ENCODE results near the gene BMPR1A. TPM values are rescaled to one million over a fixed set of nuclear protein-coding genes. Genes with fewer than 3 reads are reported as not detected.

The BMPR1A gene
- total RNA-seq, 2 donors from 2014 or later, result 37.4 to 50.9 TPM

GRCh38 chr10:86725980-86726676 lies 30.3 kb upstream of the BMPR1A start:
- Histone ChIP-seq H3K36me3 (no peaks in the 10 kb centered on the region), H3K9me3 (no peaks in the 10 kb centered on the region), H3K4me3 (no peak overlapping the region), H3K27ac (no peak overlapping the region), H3K9ac (ENCODE audit: low read depth in 2 of 2, low read length in 2 of 2) (no peak overlapping the region), H3K4me1 (no peaks in the 10 kb centered on the region), H3K27me3 (no peaks in the 10 kb centered on the region)
- DNase-seq, result no peak
- no peak for TF ChIP-seq CTCF (IDR thresholded peaks at IDR 0.05)
- intact Hi-C loops (cut with DNase I), result no loop called here

GRCh38 chr10:86726677-86726999 lies 29.8 kb upstream of the BMPR1A start:
- intact Hi-C loops (cut with DNase I), result no loop called here
- TF ChIP-seq CTCF (IDR thresholded peaks at IDR 0.05), result no peak

GRCh38 chr10:86727470-86727869 lies 28.9 kb upstream of the BMPR1A start:
- no peaks in the 10 kb centered on the region for H3K9me3 ChIP-seq
- H3K27me3 ChIP-seq, result no peaks in the 10 kb centered on the region
- H3K9ac ChIP-seq (ENCODE audit: low read depth in 2 of 2, low read length in 2 of 2), result no peak overlapping the region
- H3K27ac ChIP-seq, result no peak overlapping the region
- intact Hi-C loops (cut with DNase I), result no loop called here
- no peak for DNase-seq
- H3K4me1 ChIP-seq, result no peaks in the 10 kb centered on the region
- H3K4me3 ChIP-seq, result no peak overlapping the region
- TF ChIP-seq CTCF (IDR thresholded peaks at IDR 0.05), result no peak
- no peaks in the 10 kb centered on the region for H3K36me3 ChIP-seq

More at GRCh38 chr10:86726677-86726999, 29.8 kb upstream of the BMPR1A start:
- no peak for DNase-seq
- H3K4me1 ChIP-seq, result no peaks in the 10 kb centered on the region
- H3K27me3 ChIP-seq, result no peaks in the 10 kb centered on the region
- no peak overlapping the region for H3K27ac ChIP-seq
- no peak overlapping the region for H3K4me3 ChIP-seq
- no peaks in the 10 kb centered on the region for H3K36me3 ChIP-seq
- H3K9me3 ChIP-seq, result no peaks in the 10 kb centered on the region
- no peak overlapping the region for H3K9ac ChIP-seq (ENCODE audit: low read depth in 2 of 2, low read length in 2 of 2)

- Histone ChIP-seq H3K36me3 (no peaks in the 10 kb centered on the region), H3K9ac (ENCODE audit: low read depth in 2 of 2, low read length in 2 of 2) (no peak overlapping the region), H3K9me3 (no peaks in the 10 kb centered on the region), H3K4me3 (no peak overlapping the region), H3K27ac (no peak overlapping the region), H3K27me3 (no peaks in the 10 kb centered on the region), H3K4me1 (no peaks in the 10 kb centered on the region)
- intact Hi-C loops (cut with DNase I), result no loop called here
- no peak for DNase-seq
- no peak for TF ChIP-seq CTCF (IDR thresholded peaks at IDR 0.05)
Observed at GRCh38 chr10:86728056-86728455, 28.4 kb upstream of the BMPR1A start.

- TF ChIP-seq CTCF (IDR thresholded peaks at IDR 0.05), result no peak
- H3K9me3 ChIP-seq, result no peaks in the 10 kb centered on the region
- DNase-seq, result no peak
- H3K9ac ChIP-seq (ENCODE audit: low read depth in 2 of 2, low read length in 2 of 2), result no peak overlapping the region
- no peaks in the 10 kb centered on the region for H3K27me3 ChIP-seq
- H3K36me3 ChIP-seq, result no peaks in the 10 kb centered on the region
- no peak overlapping the region for H3K27ac ChIP-seq
- H3K4me3 ChIP-seq, result no peak overlapping the region
- intact Hi-C loops (cut with DNase I), result no loop called here
- no peaks in the 10 kb centered on the region for H3K4me1 ChIP-seq
Observed at GRCh38 chr10:86729677-86730076, 26.7 kb upstream of the BMPR1A start.
